Renal cortex interstitium (tissue), 11 donors: Measurements from ENCODE around the gene BRPF1. TPM values are rescaled to one million over a fixed set of nuclear protein-coding genes. Genes with fewer than 3 reads are reported as not detected.

Experiments
- DNase-seq, 11 donors: peaks; one replicate each; pipeline ENCODE4 v3.0.0-alpha.2; 2013; ENCODE audit warnings: low read depth in 9 of 11, low spot score in 4 of 11; ENCODE audit errors: extremely low read depth in 1 of 11
- polyA plus RNA-seq, 3 donors: library from polyadenylated mRNA; unstranded; fragments of 120-200 nt; gene quantifications; one replicate each; pipeline ENCODE4 v1.2.1, GENCODE V29; 2013; ENCODE audit not compliant: insufficient read length in 3 of 3

The BRPF1 gene
- polyA plus RNA-seq, 3 donors = 17.8 to 21.3 (median 20.0) TPM

DNA sequence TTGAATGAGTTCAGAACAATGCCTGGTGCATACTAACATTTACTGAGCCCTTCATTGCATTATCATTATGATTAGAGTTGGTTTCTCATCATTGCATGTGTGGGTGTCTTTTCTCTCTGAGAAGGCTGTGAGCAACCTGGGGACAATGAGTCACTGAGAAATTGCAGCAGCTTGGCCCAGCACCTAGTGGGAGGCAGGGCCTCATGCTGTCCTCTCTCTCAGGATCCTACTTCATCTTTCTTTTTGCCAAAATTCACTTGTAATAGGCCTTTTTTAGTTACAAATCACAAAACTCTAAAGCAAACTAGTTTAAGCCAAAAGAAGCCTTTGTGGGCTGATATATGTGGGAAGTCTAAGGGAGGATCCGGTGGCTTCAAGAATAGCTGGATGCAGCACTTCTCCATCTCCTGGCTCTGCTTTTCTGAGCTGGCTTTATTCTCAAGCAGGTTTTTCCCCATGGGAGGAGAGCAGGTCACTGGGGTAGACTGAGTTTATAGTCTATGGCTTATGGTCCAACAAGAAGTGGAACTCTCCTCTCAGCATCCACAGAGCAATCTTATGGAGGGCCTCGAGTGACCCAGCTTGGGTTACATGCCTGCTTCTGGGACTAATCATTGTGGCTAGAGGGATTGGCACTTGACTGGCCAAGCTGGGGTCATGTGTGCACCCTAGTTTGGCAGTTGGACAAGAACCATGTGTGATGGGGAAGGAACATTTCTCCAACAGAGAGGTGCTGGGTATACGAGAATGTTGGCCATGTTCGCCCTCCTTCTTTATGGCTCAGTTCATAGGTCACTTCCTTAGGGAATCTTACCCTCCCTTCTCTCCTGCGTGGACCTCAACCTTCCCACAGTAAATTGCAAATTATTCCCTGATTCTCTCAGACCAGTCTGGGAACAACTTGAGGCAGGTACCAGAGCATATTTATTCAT lies 46.9 kb downstream of the BRPF1 start:
- no peak for DNase-seq

DNA sequence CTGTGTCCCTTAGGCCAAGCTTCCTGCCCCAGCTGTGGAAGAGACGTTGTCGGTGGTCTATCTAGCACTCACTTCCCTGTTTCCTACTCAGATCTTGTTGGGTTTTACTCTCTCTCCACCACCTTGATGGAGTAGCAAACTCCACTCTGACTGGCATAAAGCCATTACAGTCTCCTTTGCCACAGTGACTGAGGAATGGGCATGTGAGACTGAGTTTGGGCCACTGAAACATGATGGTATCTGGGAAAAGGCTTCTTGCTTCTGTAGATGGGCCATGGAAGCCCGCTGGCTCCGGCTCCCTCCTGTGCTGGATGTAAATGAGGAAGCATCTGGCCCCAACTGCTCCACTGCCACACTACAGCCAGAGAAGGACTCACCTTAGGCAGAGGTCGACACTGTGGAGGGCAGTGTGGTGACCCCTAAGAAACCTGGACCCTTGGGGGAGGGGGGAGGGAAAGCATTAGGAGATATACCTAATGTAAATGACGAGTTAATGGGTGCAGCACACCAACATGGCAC lies 47.6 kb downstream of the BRPF1 start:
- DNase-seq = no peak

DNA sequence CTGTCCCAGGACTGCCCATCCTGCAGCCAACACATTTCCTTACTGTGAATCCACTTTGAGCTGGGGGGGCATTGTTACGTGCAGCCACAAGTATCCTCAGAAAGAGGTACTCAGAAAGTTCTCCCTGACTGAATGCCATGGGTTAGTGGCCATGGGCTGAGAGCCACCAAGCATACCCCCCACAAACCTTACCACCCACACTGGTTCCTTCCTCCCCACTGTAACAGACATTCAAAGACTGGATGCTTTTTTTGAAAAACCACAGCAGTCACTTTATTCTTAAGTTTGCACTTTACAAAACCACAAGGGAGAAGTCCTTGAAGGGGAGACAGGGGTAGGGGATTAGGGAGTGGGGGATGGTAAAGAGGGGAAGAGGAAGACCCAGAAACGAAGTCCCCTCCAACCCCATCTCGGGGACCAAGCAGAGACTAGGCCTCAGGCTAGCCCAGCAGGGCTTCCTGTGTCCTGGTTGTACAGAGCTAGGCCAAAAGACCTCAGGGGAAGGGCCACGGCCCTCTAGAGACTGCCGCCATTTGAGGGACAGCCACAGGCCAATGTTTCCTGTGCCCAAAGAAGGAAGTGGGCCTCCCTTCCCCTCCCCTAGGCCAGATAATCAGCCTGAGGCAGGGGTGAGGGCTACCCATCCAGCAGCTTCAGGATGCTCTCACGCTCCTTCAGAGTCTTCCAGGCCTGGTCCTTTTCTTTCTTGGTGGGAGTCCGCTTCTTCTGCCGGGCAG lies 48.4 kb downstream of the BRPF1 start:
- DNase-seq = no peak

DNA sequence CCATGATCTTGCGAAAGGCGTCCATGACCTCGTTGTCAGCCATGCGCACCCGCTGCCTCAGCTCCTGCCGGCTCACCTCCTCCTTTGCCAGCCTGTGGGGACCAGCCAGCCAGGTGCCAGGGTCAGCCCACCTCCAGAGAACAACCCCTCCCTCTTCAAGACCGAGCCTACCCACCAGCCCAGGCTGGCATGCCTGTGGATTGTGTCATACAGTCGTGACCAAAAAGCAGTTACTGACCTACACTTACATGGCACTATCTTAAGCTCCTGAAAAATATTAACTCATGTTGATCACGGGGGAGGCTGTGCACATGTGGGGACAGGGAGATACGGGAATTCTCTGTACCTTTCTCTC lies 48.9 kb downstream of the BRPF1 start:
- DNase-seq = no peak

DNA sequence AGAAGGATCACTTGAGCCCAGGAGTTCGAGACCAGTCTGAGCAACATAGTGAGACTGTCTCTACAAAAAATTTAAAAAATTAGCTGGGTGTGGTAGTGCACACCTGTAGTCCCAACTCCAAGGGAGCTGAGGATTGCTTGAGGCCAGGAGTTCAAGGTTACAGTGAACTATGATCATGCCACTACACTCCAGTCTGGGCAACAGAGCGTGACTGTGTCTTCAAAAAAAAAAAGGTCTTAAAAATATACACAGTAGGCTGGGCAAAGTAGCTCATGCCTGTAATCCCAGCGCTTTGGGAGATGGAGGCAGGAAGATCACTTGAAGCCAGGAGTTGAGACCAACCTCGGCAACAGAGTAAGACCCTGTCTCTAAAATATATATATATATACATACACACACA lies 49.4 kb downstream of the BRPF1 start:
- DNase-seq = no peak

DNA sequence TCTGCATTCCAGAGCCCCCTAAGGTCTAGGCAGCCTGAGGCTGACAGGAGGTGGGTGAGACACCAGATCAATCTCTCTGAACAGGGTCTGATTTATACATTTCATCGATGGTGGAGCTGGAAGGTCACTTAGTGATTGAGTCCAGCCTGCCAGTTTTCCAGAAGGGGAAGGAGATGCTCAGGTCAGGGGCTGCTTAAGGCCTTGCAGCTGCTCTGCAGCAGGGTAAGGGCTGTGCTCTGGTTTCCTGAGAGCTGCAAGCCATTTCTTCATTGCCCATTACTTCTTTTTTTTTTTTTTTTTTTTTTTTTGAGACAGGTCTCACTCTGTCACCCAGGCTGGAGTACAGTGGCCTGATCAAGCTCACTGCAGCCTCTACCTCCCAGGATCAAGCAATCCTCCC lies 50.0 kb downstream of the BRPF1 start:
- DNase-seq = no peak

DNA sequence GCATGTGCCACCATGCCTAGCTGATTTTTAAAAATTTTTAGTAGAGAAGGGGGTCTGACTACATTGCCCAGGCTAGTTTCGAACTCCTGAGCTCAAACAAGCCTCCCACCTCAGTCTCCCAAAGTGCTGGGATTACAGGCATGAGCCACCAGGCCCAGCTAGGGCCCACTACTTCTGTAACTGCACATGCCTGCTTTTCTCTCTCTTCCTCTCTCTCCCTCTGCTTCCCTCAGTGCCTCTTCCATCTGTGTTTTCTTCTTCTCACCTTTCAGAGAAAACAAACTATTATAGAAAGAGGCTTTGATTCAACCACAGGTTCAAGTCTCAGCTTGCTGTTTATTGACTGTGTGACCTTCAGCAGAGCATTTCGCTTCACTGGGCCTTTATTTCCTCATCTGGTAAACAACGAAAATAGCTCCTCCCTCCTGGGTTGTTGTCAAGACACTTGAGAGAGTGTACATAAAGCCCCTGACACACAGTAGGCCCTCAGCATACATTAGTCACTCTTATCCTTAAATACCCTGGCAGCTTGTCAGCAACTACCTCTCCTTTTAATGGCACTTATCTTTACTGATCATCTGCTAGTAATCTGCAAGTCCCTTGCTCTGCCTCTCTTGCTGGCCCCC lies 50.6 kb downstream of the BRPF1 start:
- no peak for DNase-seq

DNA sequence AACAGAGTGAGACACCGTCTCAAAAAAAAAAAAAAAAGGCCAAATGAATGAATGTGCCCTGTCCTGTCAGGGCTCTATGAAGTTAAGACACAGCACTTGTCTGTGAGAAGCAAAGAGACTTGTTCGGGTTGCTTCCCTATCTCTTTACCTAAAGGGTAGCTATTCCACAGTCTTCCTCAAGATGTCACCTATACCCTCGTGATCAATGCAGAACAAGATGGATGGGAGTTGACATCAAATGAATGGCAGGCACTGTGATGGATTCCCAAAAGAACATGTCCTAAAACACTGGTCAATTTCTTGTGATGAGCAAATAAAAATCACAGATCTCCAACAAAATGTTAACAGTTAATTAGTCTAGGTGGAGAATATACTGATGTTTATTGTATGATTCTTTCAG lies 51.2 kb downstream of the BRPF1 start:
- DNase-seq = no peak

DNA sequence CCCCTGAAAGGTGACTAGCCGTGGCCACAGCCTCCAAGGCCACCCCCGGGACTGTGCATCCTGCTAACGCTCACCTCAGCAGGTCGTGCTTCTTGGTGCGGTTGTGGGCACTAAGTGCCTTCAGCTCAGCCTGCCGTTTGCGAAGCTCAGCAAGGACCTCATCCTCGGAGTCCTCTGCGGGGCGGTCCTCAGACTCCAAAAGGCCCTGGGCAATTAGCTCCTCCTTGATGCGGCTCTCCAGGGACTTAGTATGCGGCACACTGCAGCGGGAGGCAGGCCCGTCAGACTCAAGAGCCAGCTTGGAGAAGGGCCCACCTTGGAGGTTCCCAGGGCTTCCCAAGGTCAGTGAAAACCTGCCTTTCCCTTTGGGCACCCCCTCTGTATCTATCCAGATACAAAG lies 52.4 kb downstream of the BRPF1 start:
- no peak for DNase-seq

DNA sequence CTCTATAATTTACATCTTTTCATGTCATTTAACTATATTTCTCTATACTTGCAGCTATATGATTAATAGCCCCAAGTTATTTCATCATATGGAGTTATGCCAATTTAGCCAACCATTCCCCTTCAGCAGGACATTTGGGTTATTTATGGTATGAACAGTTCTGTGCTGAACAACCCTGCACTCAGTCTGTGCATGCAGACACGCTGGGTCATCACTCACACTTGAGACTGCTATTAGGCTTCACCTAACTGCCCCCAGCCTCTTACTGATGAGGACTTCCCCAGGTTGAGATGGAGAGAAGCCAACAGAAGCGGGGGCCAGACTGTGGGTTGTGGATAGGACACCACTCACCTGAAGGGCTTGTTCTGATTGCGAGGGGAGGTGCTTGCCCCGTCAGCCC lies 53.4 kb downstream of the BRPF1 start:
- DNase-seq = no peak

DNA sequence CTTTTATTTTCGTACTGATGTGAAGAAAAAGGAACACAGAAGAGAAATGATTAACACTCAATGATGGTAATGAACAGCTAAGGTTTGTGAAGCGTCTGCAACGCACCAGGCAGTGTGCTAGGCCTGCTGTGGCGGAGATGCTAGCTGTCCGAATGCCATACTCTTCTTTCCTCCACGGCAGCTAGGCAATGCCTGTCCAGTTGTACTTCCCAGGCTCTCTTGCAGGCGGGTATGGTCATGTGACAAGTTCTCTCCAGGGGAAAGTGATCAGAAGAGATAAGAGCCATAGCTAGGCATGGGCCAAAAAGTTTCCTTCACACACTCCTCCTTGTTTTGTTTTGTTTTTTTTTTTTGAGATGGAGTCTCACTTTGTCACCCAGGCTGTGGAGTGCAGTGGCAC lies 54.1 kb downstream of the BRPF1 start:
- no peak for DNase-seq

DNA sequence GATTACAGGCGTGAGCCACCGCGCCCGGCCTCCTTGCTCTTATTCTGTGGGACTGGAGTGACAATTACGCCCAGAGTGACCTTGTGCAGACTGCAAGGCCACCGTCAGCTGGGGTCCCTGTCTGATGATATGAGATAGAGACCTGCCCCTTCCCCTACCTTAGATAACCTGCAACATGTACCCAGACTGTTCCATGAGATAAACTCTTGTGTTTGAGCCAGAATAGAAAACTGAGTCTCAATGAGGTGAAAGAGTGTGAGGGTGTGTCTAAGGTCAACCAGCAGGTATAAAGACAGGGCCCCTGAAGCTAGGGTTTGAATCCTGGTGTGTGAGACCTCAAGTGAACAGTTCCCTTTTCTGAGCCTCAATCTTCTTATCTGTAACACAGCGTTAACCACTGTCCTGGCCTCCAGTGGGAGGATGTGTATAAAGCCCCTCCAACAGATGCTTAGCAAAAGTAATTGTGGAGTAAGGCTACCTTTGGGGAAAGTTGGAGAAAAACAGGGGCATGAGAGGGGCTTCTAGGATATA lies 54.7 kb downstream of the BRPF1 start:
- DNase-seq = no peak

DNA sequence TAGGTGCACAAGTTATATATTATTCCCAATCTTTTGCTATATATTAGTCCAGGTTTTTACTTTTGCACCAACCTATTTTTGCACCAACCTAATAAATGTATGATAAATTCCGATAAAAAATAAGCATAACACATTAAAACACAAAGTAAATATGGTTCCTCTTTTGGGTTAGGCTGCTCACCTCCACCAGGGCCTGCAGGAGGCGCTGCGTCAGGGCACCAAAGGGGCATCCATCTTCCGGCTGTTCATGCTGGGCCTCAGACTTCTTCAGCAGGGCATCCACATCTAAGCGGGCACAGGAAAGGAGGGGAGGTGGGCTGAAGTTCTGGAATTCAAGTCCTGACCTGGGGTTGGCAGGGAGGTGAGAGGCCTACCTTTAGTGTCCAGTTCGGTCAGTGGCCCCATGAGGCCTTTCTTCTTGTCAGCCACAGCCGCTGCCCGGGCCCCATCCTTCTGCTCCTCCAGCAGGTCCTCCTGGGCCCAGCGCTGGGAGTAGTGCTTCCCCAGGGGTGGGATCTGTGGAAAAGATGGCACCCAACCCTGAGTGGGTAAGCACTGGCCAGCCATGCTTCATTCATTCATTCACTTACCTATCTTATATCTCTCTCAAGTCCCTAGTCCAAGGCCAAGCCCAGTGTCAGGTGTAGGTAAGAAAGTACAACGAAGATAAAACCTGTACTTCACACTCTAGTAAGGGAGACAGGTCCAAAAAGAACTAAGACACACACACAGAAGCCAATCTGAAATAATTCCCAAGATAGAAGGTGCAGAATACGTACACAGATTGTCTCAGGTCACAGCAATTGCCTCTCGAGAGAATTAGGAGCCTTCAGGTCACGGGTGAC lies 55.5 kb downstream of the BRPF1 start:
- DNase-seq = no peak

DNA sequence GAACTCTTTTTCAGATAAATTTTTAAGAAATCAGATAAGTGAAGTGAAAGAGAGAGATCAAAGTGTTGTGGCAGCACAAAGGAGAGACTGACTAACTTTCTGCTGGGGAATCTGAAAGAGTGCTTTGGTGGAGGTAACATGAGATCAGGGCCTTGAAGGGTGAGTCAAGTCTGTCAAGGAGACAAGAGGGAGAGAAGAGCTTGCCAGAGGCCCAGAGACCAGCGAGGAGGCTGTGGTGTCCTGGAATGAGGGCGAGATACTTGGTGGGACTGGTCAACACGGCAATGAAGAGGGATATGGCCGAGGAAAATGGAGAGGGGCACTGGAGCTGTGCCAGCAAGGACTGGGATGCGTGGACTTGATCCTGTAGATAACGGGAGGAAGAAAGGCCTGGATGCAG lies 56.2 kb downstream of the BRPF1 start:
- DNase-seq = no peak

DNA sequence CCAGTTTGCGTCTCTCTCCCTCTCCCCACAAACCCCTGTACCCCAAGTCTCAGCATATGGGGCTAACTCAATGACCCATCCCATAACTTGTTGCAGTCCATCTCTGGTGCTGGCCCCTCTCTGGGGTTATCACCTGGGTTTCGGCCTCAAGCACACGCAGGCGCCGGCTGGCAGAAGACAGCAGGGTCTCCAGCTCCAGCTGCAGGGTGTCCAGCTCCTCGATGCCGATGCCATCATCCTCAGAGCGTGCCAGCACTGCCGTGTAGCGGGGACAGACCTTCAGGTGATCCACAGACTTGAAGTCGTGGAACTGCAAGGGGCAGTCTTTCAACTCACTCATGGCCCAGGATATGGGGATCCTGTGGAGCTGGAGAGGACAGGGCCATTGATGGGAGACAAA lies 59.6 kb downstream of the BRPF1 start:
- no peak for DNase-seq

DNA sequence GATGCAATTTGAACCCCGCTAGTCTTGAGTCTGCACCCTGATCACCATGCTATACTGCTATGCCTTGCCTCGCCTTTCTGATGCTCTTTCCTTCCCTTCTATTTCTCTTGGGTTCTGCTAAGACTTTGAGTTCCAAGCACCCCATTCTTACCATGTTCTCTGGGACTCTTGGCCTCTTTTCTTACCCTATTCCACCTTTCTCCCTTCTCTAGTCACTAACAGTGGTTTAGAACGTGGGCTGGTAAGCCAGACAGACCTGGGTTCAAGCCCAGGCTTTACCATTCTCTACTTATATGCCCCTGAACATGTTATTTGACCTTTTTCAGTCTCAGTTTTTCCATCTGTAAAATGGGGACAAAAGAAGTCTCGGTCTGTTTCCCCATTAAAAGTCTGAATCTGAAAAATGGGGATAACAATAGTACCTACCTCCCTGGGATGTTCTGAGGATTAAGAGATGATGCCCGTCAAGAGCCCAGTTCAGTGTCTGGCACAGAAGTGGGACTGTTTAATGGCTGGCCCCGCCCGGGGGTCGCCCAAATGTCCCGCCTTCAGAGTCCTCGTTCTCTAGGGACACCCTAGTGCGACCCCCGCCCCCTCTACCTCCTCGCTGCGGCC lies 60.4 kb downstream of the BRPF1 start:
- DNase-seq = no peak

DNA sequence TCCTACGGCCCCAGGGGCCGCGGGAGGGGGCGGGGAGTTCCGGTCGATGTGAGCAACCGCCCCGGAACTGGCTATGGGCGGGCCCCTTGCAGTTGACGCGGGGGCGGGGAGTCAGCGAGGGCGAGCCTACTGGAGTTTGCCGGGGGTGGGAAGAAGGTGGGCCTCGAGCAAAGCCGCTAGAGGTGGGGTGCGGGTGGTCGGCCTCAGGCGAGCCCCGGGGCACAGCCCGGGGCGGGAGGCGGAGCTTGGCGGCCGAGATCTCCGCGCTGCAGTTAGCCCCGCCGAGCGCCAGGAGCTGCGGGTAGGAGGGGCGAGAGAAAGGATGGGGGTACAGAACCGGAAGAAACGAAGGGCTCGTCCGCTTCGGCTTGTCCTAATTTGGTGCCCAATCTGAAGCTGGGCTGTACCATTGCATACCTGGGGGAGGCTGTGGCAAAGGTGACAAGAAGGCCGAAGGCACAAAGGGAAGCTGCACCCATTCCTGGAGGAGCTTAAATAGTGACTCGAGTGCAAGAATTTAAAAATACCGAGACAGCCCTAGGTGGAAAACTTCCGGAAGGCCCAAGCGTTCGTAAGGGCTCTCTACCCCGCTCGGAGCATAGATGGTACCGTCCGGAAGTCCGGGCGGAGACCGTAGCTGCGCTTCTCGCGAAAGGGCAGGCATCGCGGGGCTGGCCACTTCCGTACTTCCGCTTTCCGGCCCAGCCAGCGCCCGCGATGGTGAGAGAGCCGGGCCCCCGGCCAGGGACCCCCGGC lies 61.0 kb downstream of the BRPF1 start, which contains the start of the genes ARPC4 and TADA3:
TSS of gene ARPC4 (plus strand) at position 678 of the 756 bp plus-strand sequence. CDS start at position 718, 40 bp downstream.
TSS of gene TADA3 (minus strand) at position 69 of the 756 bp plus-strand sequence. CDS start 1,007 bp downstream, outside the sequence.
- DNase-seq = peak; percentile 88 to 99 (median 92)
